SH-SY5Y (cell line): ENCODE results near the gene MRGPRG.

Source experiments
- GATA2 ChIP-seq: IDR thresholded peaks from 2 replicates; pipeline ENCODE4 v1.6.1; 2011; ENCODE audit warnings: mild to moderate bottlenecking, low read depth, low read length
- GATA3 ChIP-seq: IDR thresholded peaks from 2 replicates; pipeline ENCODE4 v1.6.1; 2011; ENCODE audit warnings: low read depth, mild to moderate bottlenecking, low read length, moderate library complexity

DNA sequence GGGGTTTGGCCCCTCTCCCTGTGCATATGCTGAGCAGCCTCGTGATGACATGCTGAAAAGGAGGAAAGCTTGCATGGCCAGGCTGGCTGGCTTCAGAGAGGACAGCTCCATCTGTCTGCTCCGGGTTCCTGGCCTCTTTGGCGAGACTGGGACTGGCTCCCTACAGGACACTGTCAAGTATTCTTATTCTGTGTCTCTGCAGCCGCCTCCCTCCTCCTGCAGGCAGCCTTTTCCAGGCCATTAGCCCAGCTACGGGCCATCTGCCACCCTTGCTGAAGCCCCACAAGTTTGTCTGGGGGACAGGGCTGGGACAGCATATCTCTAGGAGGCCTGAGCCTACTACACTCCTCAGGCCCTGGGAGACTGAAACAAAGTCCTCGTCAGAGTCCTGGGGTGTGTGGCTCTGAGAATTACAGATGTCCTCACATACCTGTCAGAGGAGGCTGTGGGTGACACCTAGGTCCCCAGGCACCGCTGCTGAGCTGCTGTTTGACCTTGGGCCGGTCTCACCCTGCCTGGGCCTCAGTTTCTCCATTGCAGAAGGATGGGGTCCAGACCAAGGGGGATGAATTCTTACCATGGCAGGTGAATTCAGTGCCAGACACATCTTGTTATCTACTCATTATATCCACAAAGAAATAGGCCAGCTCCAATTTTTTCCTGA is 11.0 kb downstream of the MRGPRG start:
- TF ChIP-seq GATA2, result no peak
- no peak for TF ChIP-seq GATA3
